Activated T-cell treated with anti-CD3 and anti-CD28 coated beads, Interleukin-2, amount 50 U/mL, for 48 hours (primary cell): ENCODE measurements around the gene TTLL9.
"Not testable (repeated sequence)": the region's sequence is repeated elsewhere in the genome, so short reads cannot be mapped to it uniquely, and the experiment has no call there.

Experiments used
- DNase-seq, 2 experiments: peaks; one replicate each; pipeline ENCODE4 v3.0.0-alpha.2; 2020

The TTLL9 gene, protein sequence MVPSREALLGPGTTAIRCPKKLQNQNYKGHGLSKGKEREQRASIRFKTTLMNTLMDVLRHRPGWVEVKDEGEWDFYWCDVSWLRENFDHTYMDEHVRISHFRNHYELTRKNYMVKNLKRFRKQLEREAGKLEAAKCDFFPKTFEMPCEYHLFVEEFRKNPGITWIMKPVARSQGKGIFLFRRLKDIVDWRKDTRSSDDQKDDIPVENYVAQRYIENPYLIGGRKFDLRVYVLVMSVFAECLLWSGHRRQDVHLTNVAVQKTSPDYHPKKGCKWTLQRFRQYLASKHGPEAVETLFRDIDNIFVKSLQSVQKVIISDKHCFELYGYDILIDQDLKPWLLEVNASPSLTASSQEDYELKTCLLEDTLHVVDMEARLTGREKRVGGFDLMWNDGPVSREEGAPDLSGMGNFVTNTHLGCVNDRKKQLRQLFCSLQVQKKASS

DNA sequence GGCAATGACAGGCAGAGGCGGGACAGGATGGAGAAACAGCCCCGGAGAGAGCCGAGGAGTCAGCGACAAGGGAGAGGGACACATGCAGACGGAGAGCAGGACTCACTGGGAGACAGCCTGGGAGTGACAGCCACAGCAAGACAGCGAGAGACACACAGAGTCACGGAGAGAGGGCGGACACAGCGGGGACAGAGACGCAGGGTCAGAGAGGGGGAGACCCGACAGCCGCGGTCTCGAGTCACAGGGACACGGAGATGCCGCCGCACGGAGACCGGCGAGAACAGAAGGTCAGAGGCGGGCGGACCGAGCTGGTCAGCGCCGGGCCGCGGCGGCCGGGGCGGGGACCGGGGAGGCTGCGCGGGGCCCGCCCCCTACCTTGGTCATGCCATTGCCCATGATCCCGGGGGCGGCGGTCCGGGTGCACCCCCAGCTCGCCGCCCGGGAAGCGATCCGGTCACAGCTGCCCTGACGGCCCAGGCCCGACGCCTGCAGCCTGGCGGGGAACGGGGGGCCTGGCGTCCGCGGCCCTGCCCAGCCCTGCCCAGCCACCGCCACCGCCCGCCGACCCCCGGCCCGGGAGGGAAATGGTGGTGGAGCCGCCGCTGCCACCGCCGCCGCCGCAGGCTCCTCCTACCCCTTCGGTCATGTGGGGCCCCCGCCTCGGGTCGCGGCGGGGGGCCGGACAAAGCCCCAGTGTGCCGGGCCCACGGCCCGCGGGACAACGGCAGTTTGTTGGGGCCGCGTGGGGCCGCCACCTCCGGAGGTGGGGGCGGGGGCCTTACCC, at the start of gene TTLL9, which contains the start of gene DUSP15:
Gene TTLL9 (plus strand): TSS at position 693 of the 784 bp plus-strand sequence. CDS start 493 bp downstream, outside the sequence.
Gene DUSP15 (minus strand): TSS at position 586 of the 784 bp plus-strand sequence. CDS start 190 bp downstream, at position 396.
- peak in 1 of 2 experiments; percentile 31 for DNase-seq

DNA sequence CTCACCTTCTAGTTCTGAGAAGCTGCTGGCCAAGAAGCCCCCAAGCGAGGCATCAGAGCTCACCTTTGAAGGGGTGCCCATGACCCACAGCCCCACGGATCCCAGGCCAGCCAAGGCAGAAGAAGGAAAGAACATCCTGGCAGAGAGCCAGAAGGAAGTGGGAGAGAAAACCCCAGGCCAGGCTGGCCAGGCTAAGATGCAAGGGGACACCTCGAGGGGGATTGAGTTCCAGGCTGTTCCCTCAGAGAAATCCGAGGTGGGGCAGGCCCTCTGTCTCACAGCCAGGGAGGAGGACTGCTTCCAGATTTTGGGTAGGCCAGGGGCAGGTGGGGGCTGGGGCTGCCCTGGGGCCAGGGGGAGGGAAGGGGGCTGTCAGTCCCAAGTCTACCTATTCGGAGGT, 49.0 kb upstream of the TTLL9 start:
- DNase-seq: no peak

DNA sequence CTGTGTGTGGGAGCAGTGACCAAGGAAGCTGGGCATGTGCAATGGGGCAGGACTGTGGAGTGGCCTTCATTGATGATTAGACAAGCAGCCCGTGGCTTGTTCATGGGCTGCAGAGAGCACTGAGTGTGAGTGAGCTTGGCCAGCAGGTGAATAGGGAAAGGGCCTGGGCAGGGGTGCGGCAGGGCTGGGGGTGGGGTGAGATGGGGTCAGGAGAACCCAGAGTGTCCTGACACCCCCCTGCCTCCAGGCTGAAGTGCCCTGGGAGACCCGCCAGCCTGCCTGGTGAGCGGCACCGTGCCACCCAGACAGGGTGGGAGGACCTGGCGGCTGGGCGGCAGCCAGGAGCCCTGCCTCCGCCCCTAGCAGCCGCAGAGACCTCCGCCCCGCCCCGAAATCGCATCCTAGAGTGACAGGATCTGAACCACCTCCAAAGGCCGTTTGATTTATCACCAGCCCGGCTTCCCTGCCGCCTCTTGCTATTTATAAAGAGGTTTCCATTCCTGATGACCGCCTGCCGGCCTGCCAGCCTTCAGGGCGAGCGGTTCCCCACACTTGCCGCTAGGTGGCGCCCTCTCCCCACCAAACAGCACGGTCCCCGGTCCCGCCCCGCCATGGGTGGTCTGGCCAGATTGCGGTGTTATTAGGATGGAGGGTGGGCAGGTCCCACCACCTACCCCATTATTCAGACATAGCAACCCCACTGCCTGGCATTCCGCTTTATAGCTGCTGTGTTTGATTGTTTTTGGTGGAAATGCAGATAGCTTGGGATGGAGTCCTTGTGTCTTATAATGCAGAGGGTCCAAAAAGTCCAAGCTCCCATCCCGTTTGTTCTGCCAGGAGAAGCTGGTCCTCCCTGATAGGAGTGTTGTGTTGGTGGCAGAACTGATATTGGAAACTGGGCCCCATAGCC, 47.8 kb upstream of the TTLL9 start:
- peak; percentile 86 to 88 for DNase-seq

DNA sequence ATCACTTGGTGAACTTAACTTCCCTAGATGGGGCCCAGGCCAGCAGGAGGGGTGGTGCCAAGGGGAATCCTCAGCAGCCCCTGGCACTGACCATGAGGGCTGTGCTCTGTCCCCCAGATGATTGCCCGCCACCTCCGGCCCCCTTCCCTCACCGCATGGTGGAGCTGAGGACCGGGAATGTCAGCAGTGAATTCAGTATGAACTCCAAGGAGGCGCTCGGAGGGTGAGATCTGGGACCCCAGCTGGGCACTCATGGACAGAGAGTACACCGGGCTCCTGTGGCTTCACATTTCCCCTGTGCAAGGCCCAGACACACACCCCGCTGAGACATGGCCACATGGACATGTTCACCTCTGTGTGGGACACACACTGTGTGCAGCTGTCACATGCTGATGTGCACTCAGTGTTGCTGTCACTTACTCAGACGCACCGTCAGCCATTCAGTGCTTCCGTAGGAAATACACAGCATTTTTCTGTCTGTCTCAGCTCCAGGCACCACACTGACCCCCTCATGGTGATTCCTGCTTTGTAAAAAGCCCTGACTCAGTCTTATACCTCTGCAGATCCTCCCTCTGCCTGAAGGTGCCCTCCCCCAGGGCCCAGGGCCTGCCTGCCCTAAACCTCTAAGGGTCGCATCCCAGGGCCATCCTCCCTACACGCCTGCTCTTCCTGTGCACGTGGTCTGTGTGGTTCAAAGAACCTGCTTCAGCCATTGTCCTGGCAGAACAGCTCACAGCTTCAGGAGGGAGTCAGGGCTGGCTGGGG, 46.9 kb upstream of the TTLL9 start:
- DNase-seq: no peak

DNA sequence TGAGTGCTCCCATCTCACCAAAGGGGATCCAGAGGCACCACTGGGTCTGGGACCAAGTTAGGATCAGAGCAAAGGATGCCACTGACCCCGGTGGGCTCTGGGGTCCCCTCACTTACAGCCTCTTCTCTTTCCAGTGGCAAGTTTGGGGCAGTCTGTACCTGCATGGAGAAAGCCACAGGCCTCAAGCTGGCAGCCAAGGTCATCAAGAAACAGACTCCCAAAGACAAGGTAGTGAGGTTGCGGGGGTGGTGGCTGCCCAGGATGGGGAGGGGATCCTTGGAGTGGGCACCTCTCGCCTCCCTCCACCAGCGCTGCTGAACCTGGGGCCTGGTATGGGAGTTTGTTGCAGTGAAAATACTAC, 46.3 kb upstream of the TTLL9 start:
- no peak for DNase-seq

DNA sequence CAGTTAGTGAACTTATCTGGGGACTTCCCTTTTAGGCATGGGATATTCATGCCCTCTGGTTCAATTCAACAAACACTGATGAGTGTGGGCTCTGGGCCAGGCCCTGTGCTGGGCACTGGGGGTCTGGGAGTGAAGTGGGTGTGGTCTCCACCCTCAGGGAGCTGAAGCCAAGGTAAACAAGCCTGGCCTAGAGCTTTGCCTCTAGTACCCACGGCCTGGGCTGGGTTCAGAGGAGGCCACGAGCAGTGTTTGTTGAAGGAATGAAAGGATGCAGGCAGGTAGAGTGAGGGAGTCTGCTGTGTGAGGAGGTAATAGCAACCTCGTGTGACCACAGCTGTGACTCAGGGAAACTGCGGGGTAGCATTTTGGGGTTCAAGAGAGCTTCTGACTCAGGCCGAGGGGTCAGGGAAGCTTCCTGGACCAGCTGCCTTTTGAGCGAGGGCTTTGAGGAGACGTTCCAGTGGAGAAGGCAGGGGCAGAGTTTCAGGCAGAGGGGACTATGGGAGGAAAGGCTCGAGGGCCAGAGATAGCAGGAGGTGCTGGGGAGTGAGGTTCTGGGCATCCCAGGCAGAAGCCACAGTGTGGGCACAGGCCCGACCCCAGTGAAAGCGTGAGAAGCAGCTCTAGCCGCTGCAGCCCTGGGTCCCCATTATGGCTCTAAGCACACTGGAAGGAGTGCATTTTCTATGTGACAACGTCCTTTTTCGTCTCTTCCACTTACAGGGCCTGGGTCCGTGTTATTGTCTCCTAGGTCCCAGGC, 45.7 kb upstream of the TTLL9 start:
- no peak for DNase-seq

DNA sequence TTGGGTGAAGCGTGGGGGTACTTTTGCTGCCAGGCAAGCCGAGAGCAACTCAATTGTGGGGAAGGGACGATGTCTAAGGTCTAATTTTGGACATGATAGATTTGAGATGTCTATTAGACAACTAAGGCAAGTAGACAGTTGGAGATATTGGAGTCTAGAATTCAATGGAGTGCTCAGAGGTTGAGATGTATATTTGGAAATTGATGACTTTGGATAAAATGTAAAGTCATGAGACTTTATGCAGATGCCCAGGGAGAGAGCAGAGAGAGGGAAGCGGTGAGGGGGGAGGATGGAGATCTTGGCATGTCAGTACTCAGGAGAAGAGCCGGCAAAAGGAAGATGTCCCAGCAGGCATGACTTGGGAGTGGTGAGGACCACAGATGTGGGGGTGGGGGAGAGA, 44.4 kb upstream of the TTLL9 start:
- no peak for DNase-seq

DNA sequence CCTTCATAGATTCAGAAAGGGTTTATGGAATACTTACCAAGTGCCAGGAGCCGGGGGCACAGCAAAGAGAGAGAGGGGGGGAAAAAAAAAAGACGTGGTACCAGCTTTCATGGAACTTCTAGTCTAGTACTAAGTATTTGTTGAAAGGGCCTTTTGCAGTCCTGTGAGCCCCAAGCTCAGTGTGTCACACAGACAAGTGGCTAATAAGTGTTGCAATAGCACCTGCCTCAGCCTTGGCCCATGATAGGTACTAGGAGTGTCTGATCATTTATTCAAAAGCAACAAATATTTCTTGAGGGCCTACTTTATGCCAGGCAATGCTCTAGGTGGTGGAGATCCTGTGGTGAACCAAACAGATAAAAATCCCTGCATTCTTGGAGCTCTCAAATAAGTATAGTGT, 43.4 kb upstream of the TTLL9 start:
- DNase-seq: no peak

DNA sequence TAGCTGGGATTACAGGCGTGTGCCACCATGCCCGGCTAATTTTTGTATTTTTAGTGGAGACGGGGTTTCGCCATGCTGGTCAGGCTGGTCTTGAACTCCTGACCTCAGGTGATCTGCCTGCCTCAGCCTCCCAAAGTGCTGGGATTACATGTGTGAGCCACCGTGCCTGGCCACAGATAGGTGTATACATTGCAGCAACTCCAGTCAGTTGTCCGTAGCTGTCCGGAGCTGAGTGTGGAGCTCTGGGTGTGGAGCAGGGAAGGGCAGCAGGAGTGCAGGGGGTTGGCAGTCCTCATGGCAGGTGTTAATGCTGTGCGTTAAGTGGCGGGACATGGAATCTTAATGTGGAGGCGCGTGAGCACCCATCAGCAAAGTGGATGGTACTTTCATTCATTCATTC, 42.4 kb upstream of the TTLL9 start:
- DNase-seq: not testable (repeated sequence)

DNA sequence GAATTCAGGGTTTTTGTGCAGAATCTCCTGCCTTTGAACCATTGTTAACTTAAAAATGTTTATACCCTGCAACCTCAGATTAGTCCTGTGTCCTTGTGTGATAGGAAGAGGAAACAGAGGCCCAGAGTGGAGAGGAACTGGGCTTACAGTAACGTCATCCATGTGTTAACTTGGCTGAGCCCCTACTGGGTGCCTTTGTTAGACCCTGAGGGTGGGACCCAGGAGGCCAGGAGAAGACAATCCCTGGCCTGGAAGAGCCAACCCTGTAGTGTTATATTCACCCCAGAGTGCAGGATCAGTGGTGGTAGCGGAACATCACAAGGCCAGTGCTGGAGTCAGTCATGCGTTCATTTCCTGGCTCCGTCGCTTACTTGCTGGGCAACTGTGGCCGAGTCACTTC, 40.7 kb upstream of the TTLL9 start:
- DNase-seq: no peak

DNA sequence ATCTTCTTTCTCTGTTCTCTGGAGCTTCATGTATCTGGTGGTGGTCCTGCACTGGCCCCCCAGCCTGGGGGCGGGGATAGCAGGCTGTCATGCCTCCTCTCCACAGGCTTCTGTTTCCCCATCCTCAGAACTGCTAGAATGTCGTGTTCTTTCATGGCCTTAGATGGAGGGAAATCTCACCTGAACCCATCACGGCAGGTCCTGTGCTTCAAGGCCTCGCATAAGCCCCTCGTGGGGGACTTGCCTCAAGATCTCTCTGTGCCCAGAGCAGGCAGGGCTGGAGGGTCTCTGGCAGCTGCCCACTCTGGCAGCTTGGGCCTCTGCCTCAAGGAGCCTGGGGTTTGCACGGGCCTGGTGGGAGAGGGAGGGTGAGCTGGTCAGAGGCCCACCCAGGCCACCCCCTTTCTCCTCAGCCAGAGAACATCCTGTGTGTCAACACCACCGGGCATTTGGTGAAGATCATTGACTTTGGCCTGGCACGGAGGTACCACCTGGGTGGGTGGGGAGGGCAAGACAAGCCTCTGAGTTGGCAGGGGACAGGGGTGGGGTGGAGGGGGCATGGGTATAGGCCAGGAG, 39.9 kb upstream of the TTLL9 start:
- DNase-seq: no peak

DNA sequence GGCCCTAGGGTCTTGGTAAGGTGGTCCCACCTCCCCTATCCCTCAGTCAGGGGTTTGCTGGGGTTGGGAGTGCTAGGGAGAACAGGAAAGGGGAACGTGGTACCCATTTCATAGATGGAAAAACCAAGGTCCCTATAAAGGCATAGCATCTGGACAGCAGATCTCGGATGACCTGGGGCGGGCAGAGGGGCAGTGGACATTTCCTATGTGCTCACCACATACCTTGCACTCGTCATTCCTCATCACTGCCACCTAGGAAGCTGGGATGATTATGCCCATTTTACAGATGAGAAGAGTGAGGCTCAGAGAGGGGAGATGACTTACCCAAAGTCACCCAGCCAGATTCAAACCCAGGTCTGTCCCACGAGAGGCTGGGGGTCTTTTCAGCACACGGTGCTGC, 39.2 kb upstream of the TTLL9 start:
- no peak for DNase-seq

DNA sequence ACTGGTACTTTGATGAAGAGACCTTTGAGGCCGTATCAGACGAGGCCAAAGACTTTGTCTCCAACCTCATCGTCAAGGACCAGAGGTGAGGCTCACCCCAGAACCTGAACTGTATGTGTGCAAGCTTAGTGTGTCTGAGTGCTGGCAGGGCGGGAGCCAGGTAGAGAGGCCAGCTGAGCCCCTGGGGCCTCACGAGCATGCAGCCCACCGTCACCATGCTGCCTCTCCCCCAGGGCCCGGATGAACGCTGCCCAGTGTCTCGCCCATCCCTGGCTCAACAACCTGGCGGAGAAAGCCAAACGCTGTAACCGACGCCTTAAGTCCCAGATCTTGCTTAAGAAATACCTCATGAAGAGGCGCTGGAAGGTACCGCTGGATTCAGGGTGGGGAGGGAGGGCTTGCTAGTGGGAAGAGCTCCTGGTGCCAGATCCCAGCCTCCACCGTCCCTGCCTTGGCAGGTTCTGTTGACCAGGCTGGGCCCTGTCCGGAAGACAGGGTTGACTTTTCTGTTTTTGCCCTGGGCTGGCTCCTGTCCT, 38.6 kb upstream of the TTLL9 start:
- DNase-seq: no peak

DNA sequence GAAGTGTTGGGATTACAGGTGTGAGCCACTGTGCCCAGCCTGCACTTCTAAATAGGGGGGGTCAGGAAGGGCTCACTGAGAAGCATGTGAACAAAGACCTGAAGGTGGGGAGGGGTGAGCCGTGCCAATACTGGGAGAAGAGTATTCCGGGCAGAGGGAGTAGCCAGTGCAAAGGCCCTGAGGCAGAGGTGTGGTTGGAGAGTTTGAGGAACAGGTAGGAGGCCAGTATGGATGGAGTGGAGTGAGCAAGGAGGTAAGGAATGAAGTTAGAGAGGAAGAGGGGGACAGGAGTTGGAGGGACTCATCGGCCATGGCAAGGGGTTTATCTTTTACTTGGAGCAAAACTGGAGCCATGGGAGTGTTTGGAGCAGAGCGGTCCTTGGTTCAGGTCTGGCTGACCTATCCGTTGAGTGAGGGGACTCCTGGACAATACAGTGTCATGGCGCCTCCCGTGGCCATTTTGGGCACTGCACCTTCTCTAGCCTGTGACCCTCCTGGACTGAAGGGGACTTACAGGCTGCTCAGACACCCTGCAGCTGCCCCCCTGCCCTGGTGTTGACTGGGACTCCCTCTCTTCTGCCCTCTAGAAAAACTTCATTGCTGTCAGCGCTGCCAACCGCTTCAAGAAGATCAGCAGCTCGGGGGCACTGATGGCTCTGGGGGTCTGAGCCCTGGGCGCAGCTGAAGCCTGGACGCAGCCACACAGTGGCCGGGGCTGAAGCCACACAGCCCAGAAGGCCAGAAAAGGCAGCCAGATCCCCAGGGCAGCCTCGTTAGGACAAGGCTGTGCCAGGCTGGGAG, 37.1 kb upstream of the TTLL9 start:
- peak; percentile 81 to 82 for DNase-seq

DNA sequence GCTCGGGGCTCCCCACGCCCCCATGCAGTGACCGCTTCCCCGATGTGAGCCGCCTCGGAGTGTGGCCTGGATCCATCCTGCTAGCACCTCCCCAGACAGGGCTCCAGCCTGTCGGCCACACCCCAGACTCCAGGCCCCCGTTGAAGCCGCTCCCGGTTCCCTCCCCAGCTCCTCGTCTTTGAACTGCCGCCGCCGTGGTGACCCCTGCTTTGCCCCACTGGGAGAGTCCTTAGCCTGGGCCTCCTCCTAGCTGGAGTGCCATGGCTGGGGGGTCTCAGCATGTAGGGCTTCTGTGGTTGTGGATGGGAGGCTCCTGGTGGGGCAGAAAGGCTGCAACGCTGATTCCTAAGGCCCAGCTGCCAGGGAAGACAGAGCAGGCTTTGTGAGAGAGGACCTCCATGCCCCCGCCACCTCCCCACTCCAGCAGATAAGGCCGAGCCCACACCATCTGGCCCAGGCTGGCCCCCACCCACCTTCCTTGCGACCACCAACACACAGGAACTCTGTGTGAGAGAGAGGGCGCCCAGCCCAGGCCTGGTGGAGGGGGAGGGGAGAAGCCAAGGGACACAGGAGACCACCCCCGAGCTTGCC, 36.4 kb upstream of the TTLL9 start:
- no peak for DNase-seq

DNA sequence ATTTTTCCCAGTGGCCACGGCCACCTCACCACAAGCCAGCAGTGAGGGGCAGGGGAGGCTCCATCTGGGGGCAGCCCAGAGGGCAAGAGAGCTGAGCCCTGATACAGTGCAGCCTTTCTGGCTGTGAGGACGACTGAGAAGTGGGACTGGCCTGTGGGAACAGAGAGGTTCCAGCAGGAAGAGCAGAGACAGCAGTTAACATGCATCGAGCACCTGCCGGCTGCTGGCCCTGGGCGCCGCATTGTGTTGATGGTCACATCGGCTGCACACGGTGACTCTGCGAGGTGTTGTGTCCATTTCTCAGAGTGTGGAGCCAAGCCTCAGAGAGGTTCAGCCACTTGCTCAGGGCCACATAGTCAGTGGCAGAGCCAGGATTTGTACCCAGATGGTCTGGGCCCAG, 34.9 kb upstream of the TTLL9 start:
- no peak for DNase-seq

DNA sequence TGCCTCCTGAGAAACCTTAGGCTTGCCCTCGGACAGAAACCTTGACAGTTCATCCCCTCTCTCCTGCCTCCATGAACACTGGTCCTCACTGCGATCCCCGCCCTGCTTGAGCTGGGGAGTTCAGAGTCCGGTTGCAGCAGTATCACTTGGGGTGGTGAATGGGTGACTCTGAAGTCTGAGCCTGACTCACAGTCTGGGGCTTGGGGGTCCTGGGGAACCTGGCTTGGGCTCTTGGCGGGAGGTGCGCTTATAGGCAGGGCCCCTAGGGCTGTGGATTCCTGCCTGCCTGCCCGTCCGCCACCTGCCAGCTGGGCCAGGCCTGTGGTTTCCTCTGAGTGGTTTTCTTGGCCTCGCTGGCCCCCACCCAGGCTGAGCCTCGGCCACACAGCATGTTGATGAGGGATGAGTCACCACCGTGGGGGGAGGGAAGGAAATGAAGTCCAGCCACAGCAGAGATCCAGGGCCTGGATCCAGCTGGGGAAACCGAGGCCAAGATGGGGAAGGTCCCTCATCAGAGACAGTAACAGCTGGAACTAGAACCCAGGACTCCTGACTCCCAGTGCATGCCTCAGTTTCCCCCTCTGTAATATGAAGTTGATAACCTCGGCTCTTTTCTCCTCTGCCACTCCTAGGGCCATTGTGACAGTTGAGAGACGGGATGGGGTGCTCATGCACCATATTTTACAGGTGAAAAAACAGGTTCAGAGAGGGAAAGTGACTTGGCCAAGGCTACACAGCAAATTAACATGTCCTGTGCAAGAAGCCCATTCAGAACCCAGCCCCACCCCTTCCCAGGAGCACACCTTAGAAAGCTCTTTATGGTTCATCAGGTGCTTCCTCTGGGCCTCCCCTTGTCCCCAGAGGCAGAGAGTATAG, 34.2 kb upstream of the TTLL9 start:
- peak; percentile 41 to 43 for DNase-seq

DNA sequence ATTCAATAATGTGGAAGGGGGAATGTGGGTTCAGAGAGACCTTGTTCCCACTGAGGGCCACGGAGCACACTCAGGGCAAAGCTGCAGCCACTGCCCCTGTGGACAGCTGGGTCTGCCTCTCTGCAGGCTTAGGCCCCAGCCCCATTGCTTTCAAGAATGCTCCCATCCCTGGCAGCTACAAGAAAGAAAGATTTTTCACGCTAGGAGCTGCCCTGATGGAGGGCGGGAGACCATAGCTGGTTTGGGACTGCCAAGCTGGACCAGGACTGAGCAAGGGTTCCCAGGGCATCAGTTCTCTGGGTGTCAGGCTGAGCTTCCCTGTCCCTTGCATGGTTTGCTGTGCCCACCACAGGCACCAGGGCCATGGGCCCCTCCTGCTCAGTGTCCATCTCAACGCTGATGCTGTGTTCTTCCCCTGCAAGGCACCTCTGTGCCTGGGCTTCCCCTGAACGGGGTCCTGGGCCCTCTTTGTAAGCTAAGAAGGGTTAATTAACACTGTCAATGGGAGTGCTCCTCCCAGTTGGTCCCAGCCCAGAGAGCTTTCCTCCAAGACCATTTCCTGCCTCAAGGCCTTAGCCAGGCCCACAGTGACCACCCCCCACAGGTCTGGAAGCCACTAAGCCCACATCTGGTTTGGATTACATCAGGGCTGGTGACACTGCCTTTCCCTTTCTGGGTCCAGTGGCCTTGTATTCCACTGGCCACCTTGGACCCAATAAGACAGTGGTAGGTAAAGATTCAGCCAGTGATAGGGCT, 33.4 kb upstream of the TTLL9 start:
- no peak for DNase-seq
